GM19324 (cell line): ENCODE data around the gene SNAP47.

ENCODE experiments used
- ATAC-seq: cut with Tn5 transposase; IDR thresholded peaks from one replicate; pipeline ENCODE4 v1.9.1; 2021; ENCODE audit warnings: mild to moderate bottlenecking, moderate library complexity; ENCODE audit not compliant: unreplicated experiment, low FRiP score

SNAP47 gene

GRCh38 chr1:227766653-227767277, 31.5 kb downstream of the SNAP47 start:
- ATAC-seq: no peak

DNA sequence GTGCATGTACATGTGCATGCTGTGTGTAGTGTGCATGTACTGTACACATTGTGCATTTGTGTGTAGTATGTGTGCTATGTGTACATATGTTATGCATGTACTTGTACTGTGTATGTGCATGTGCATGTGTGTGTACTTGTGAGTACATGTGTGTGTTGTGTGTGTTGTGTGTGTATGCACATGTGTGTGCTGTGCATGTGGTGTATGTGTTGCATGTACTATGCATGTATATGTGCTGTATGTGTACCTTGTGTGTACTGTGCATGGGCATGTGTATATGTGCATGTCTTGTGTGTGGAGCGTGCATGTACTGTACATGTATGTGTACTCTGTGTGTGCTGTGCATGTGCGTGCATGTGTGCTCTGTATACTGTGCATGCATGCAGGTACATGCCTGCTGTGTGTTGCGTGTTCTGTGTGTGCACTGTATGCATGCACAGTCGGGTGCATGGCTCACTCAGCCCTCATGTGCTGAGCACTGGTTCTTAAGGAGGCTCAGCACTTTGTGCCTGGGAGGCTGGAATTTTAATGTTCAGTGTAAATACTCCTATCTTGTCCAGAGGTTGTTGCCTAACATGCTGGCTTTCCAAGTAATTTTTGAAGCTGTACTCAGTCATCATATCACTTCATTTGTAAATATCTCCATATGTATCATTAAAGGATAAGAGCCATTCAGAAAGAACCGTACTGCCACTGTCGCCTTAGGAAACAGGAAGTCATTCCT, 32.3 kb downstream of the SNAP47 start:
- ATAC-seq: no peak

DNA sequence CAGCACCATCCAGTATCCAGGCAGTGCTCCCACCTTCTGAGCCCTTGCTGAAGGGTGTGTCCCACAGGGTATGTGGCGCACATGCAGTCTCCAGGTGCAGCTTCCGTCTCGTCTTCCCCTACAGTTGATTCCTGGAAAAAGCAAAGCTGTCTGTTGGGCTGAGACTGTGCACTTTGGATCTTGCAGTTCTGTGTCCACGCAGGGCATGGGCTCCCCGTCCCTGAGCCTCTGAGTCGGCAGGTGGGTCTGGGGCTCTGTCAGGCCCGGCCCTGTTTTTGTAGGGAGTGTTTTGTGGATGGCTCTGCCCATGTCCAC, 32.8 kb downstream of the SNAP47 start:
- ATAC-seq: no peak

GRCh38 chr1:227768640-227769039, 33.4 kb downstream of the SNAP47 start:
- ATAC-seq: no peak

DNA sequence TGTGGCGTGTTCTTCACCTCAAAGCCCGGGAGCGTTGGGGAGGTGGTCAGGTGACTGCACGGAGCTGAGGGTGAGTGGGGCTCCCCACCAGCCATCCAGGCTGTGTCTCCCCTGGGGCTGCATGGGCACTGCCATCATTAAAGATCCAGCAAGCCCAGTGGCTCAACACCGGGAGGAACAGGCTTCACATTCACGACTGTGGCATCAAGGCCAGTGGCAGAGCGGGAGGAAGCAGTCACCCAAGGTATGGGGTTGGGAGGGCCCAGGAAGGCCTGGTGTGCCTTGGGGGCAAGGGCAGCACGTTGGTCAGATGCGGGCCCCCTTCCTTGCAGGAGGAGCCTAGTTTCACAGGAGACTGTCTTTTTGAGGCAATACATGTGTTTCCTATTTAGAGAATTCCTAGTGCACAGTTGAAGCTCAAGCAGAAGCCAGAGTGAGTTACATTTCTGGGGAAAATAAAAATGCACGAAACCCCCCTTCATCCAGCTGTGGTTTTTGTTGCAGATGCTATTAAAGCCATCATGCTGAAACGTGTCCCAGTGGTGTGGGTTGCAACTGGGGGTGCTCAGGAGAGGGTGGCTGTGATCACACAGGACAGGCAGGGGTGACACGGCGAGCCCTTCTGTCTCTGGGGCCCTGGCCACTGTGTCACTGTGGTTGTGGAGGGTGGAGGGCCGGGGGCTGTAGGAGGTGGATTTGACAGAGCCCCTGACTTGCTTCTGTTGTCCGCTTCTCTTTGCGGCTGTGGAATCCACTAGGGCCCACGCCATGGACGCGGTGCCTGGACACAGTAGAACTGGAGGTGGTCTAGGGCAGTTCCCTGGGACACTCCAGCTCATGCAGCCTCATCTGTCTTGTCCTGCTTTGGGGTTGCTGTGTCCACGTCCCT, 34.1 kb downstream of the SNAP47 start:
- ATAC-seq: no peak

DNA sequence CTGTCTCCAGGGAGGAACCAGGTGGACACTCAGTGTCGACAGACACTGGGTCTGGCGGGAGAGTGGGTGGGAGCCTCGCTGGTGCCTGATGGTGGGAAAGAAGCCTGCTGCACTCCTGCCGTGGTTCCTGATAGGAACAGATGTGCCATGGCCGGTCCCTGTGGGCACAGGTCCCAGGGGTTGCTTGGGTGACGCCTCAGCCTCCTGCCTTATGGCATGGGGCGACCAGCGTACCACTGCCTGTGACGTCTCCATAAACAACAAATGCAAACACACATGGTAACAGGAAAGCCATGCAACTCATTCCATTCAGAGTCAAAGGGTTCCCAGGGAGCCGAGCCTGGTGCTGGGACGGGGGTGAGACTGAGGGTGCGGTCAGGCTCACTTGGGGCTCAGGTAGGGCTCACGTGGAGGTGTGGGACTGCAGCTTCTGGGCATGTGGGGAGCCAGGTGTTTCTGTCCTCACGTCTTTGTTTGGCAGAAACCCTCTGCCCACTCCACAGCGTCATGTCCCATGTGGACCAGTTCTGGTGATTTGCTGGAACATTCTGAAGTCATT, 34.8 kb downstream of the SNAP47 start:
- ATAC-seq: no peak

DNA sequence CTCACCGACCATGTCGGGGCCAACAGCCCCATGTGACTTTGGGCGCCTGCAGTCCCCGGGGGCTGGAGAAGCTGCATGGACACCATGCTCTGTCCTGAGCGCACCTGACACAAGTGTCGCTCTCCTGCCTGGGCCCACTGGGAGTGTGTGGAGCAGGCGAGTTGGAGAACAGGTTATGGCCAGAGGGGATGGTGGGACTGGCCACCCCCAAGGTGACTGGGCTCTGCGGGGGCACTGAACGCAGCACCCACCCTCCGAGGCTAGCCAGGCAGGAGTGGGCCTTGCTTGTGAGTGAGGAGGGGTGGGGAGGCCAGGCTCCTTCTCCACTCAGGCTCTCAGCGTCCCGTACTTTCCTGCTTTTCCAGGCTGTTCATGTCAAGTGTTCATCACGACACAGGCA, 35.6 kb downstream of the SNAP47 start:
- no peak for ATAC-seq

DNA sequence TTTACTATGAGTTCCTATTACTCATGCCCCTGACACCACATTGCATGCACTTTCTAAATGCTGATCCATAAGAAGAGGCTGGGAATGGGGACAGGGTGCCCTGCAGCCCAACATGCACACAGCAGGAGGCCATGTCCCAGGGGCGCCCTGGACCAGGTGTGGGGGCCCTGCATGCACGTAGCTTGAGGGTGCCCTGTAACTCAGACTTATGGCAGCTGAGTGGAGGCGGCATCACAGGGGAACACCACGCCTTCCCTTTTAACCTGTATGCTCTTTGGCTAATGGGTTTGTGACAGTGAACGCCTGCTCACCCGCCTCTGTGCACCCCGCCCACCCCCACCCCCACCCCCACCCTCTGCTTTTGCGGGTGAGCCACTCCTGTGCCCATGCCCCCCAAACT, 36.1 kb downstream of the SNAP47 start:
- no peak for ATAC-seq

GRCh38 chr1:227771771-227772170, 36.5 kb downstream of the SNAP47 start:
- ATAC-seq: no peak

DNA sequence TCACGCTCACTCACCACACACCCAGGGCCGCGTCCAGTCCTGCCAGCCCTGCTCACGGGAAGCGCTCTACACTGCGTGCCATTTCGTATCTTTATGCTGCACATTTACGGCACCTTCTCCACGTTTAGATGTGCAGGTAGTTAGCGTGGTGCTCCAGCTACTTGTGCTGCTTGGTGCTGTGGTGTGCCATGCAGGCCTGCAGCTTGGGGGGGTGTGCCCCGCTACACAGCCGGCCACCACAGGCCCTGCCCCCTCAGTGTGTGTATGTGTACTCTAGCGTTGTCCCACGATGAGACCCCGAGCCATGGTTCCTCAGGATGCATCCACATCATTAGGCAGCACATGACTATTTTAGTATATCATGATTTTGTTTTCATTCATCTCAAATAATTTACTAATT, 38.3 kb downstream of the SNAP47 start:
- ATAC-seq: no peak

DNA sequence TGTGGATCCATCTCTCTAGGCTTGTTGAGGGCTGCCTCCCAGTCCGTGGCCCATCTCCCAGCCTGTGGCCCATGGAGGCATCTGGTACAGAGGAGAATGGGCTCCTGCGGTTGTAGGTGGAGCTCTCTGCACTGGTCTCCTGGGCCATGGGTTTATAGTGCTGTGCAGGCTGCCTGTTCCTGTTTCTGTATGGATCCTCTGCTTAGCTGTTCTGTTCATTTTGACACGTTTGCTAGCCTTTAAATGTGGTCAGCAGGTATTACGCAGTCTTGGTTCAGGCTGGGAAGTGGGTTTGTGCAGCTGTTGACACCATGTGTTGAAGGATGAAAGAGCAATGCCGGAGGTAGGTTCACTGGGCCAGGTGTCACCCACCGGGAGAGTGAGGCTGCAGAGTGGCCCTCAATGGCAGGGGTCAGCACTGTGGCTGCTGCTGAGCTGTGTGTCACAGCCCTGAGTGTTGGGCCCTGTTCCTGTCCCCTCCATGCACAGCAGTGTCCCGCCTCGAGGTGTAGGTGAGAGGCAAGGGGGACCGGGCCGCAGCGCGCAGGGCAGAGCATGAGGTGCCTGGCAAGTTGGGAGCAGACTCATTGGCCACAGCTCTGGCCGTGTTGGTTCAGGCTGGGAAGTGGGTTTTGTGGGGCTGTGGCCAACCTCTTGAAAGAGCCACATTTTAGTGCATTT, 39.0 kb downstream of the SNAP47 start:
- no peak for ATAC-seq

DNA sequence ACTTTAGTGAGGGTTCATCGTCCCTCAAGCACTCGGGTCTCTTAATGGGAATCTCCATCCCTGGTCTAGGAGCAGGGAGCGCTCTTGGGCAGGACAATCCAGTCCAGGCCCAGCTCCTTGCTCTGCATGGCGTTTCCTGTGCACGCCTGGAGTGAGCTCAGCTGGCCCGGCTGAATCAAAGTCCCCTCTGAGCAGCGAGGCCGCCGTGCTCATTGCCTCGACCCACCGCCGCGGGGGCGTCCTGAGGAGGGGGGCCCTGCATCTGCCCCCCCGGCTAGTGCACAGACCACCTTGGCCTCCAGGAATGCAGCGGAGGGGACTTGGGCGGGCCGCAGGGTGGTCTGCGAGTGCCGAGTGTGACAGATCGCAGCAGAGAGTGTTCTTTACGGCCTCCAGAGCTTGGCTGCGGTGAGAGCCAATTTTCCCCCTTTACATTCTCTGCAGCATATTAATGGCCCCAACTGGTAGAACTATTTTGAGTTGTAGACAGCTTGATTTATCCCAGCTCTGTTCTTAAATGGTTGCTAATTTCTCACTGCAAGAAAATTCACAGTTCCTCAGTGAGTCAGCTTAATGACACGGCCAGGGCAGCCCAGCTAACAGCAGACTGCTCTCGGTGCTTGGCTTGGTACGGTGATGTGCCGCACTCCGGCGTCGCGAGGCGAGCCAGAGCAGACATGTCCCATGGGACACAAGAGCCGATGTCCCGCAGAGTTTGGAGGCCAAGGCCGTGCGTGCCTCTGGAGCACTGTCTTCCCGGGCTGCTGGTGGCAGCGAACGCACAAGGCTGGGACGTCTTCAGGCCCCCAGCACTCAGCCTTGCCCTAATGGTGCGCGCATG, 39.8 kb downstream of the SNAP47 start:
- ATAC-seq: no peak

- no peak for ATAC-seq
Measured at GRCh38 chr1:227775841-227776240, 40.6 kb downstream of the SNAP47 start.

- no peak for ATAC-seq
Measured at GRCh38 chr1:227776331-227776771, 41.1 kb downstream of the SNAP47 start.

DNA sequence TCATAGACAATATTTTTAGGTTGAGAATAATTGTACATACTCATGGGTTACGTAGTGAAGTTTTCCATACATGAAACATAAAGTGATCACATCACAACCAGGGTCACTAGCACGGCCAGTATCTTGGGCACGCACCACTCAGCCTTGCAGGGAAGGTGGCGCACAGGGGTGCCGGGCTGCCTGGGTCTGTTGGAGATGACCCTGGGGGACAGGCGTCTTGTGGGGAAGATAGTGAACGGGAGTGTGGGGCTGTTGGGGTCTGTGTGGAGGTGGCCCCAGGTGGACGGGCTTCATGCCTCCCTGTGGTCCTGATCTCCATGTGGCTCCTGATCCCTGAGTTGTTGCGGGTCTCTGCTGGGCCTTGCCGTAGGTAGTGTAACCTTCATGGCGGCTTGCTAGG, 41.9 kb downstream of the SNAP47 start:
- ATAC-seq: no peak

DNA sequence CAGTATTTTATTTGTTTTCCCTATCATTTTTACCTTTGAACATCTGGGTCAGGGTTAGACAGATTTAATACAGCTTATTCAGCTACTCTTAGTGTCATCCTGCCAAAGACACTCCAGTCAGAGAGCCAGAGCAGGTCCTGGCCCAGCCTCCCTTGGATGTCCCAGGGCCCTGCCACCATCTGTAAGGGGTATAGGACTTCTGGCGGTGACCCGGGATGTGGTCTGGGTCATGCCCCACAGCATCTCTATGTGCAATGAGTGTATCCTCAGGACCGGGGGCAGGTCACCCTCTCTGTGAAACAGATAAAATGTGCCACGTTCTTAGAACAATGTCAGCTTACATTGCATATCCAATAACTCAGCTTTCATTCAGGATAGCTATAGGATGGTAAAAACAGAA, 42.4 kb downstream of the SNAP47 start:
- no peak for ATAC-seq

- ATAC-seq: no peak
Measured at GRCh38 chr1:227778401-227778947, 43.2 kb downstream of the SNAP47 start.

DNA sequence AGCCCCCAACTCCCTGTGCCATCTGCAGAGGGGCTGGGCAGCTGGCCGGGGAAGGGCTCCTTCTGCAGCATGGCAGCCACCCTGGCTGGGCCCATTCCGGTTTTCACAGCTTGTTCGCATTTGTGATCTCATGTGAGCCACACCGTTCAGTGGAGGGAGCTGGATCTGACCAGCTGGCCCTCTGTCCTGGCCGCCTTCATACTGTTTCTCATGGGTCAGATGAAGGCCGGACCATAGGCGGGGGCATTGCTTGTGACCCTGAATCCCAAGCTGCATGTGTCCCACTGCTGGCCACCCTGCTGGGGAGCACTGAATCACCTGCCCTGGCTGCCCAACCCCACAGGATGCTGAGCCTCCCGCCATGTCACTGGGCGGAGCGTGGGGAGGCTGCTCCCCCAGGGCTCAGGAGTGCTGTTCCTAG, 43.8 kb downstream of the SNAP47 start:
- no peak for ATAC-seq

DNA sequence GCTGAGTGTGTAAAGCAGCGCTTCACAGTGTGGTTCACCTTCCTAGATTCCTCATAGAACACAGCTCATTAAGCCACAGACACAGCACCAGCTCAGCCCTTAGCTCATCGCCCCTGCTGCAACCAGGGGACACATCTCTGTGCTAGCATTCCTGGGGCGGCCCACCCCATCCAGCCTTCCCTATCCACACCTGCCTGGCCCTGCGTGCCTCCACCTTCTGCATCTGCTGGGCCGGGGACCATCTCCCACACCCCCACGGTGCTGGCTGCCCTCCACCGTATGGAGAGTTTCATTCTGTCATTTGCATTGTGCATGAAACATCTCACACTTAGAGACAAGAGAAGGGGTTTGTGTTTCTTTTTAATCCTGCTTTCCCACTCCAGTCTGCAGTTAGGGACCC, 44.5 kb downstream of the SNAP47 start:
- ATAC-seq: no peak
